SK-N-SH treated with all-trans-retinoic acid at 6 μM for 48 hours (cell line): Measurements from ENCODE around the gene ACACB.
A peak's percentile ranks its signal among the peaks of the same experiment; 100 is the strongest.

Experiments used
- ATAC-seq: fragments of 200-7000 bp; cut with Tn5 transposase; 3 replicates; pipeline ENCODE4 v1.9.1; 2020; ENCODE audit warnings: mild to moderate bottlenecking, moderate library complexity
- ARNTL ChIP-seq: fragments of 450-650 bp; formaldehyde crosslinking; IDR thresholded peaks from 2 replicates; pipeline ENCODE4 v1.5.0; 2020; ENCODE audit warnings: low read depth, mild to moderate bottlenecking, moderate library complexity, borderline replicate concordance
- GLIS3 ChIP-seq: fragments of 250-450 bp; sonication (Bioruptor Pico); IDR thresholded peaks from 2 replicates; pipeline ENCODE4 v1.5.0; 2020; ENCODE audit warnings: mild to moderate bottlenecking, moderate library complexity
- ISL1 ChIP-seq: fragments of 250-450 bp; sonication (Bioruptor Pico); IDR thresholded peaks from 2 replicates; pipeline ENCODE4 v2.1.2; 2022; ENCODE audit warnings: mild to moderate bottlenecking, moderate library complexity
- PPARA ChIP-seq: fragments of 250-450 bp; sonication (Bioruptor Pico); IDR thresholded peaks from 2 replicates; pipeline ENCODE4 v1.5.0; 2020; ENCODE audit warnings: mild to moderate bottlenecking, borderline replicate concordance
- TOX ChIP-seq: fragments of 250-450 bp; sonication (Bioruptor Pico); IDR thresholded peaks from 2 replicates; pipeline ENCODE4 v1.8.0; 2021; ENCODE audit warnings: mild to moderate bottlenecking, moderate library complexity, borderline replicate concordance
- ZFP3 ChIP-seq: fragments of 250-450 bp; sonication (Bioruptor Pico); IDR thresholded peaks from 2 replicates; pipeline ENCODE4 v1.5.0; 2020; ENCODE audit warnings: mild to moderate bottlenecking, moderate library complexity
- ZFP30 ChIP-seq: fragments of 450-650 bp; formaldehyde crosslinking; IDR thresholded peaks from 2 replicates; pipeline ENCODE4 v1.5.0; 2022; ENCODE audit warnings: mild to moderate bottlenecking, moderate library complexity
- ZNF70 ChIP-seq: fragments of 450-650 bp; formaldehyde crosslinking; IDR thresholded peaks from 2 replicates; pipeline ENCODE4 v1.5.0; 2020; ENCODE audit warnings: mild to moderate bottlenecking, moderate library complexity
- TF ChIP-seq, protein P1 (sequence below): fragments of 250-450 bp; sonication (Bioruptor Pico); IDR thresholded peaks from 2 replicates; pipeline ENCODE4 v1.5.0; 2020; ENCODE audit warnings: mild to moderate bottlenecking, moderate library complexity
- TF ChIP-seq, protein P2 (sequence below): fragments of 250-450 bp; sonication (Bioruptor Pico); IDR thresholded peaks from 2 replicates; pipeline ENCODE4 v1.8.0; 2021; ENCODE audit warnings: low read depth, mild to moderate bottlenecking, moderate library complexity, borderline replicate concordance
- TF ChIP-seq, protein P3 (sequence below): fragments of 250-450 bp; sonication (Bioruptor Pico); IDR thresholded peaks from 2 replicates; pipeline ENCODE4 v1.8.0; 2020; ENCODE audit warnings: mild to moderate bottlenecking, moderate library complexity, borderline replicate concordance

The ACACB gene

DNA sequence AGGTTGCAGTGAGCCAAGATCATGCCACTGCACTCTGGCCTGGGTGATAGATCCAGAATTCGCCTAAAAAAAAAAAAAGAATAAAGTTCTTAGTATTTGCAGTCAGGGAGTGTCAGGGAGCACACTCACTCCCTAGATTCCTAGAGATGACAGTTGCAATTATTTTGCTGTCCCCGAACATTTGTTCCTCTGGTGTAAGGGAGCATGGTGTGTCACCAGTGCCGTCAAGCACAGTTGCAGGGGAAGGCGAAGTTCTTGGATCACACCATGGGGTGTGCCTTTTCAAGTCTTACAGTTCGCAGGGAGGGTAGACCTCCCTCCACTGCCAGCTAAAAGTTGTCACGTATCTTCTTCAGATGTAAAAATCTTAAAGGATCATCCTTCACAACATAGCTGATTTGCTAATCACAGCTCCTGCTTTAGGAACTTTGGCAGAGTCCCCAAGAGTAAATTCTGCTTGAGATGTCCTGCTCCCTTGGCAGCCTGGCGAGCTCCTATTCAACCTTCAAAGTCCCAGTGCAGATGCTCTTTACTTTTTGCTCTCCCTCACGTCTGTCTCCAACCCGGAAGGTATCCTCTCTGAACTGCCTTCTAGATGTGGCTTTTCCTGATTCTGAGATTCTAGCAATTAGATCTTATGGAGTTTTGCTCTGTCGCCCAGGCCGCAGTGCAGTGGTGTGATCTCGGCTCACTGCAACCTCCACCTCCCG is 11.3 kb downstream of the ACACB start:
- ATAC-seq: no peak
- TF ChIP-seq ZFP3 (CRISPR knock-in tag) (peak; percentile 95), TOX (no peak)

DNA sequence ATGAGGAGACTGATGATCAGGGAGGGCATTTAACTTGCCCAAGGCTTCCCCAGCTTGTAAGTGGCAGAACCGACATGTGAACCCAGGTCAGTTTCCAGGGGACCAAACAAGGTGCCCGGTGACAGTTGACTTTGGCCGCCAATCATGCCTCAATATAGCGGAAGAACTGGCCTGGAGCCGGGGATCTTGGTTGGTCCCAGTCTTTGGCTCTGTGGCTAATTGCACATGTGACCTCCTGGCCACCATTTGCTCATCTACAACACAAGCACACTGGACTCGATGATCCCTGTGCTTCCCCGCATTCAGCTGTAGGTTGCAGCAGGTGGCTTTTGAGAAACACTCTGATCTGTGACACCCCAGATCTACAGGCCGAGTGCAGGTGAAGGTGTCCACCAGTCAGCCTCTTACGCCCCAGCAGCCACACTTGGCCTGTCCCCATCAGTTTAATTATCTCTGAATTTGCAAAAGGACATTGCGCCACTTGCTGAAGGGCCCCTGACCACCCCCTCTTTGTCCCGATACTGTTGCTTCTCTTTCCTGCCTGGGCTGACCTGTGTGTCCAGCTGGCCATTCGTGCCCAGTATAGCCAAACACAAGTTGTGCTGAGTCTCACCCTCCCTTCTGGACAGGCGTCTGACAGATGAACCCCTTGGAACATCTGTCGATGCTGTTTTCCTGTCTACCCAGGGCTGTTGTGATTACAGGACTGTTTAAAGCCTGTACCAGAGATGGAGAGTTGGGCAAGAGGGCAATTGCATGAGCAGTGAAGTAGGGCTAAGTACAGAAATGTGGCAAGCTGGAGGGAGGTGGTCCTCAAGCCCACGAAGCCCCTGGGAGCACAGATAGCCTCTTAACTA is 14.1 kb downstream of the ACACB start:
- ATAC-seq: peak; percentile 28; the same call in 2 of the 3 replicates
- TF ChIP-seq, protein P1, sequence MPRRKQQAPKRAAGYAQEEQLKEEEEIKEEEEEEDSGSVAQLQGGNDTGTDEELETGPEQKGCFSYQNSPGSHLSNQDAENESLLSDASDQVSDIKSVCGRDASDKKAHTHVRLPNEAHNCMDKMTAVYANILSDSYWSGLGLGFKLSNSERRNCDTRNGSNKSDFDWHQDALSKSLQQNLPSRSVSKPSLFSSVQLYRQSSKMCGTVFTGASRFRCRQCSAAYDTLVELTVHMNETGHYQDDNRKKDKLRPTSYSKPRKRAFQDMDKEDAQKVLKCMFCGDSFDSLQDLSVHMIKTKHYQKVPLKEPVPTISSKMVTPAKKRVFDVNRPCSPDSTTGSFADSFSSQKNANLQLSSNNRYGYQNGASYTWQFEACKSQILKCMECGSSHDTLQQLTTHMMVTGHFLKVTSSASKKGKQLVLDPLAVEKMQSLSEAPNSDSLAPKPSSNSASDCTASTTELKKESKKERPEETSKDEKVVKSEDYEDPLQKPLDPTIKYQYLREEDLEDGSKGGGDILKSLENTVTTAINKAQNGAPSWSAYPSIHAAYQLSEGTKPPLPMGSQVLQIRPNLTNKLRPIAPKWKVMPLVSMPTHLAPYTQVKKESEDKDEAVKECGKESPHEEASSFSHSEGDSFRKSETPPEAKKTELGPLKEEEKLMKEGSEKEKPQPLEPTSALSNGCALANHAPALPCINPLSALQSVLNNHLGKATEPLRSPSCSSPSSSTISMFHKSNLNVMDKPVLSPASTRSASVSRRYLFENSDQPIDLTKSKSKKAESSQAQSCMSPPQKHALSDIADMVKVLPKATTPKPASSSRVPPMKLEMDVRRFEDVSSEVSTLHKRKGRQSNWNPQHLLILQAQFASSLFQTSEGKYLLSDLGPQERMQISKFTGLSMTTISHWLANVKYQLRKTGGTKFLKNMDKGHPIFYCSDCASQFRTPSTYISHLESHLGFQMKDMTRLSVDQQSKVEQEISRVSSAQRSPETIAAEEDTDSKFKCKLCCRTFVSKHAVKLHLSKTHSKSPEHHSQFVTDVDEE (CRISPR knock-in tag): no peak
- no peak for TF ChIP-seq GLIS3 (CRISPR knock-in tag)
- no peak for TF ChIP-seq ZFP30 (CRISPR knock-in tag)

DNA sequence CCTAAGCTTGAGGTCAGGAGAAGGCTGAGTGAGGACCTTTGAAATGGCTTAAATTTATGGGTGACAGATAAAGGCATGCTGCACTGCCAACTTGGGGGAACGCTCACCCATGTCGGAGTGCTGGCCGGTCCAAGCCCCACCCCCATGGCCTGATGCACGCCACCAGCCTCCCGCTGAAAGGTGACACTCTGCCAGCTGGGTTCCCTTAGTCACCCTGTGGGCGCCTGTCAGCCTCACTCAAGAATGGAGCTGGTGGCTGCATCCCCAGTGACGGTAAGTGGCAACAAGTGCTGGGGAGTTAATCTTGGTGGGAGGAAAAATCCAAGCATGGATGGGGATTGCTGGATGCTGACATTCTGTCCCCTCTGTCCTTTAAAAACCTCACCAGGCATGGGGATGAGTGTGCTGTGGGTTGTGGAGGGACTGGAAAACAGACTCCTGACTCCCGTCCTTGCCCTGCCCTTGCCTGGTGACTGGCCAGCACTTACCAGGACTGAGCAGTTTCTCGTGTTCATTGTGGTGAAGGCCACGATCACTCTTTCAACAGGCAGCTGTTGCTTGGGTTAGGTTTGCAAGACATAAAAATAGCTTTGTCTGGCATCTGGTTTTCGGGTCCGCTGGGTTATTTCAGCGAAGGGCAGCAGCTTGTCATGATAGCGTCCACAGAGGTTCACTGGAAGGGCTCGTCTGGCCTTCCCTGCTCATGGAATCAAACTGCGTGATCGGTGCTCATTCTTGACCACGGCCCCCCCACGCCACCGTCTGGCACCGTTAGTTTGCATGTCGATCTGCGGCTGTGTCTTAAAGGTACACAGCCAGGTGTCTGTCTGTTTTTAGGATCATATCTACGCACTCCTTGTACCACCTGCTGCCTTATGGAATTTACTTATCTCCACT is 15.0 kb downstream of the ACACB start:
- ATAC-seq: peak; percentile 53
- TF ChIP-seq ISL1 (CRISPR knock-in tag) (no peak), ARNTL (CRISPR knock-in tag) (no peak), GLIS3 (CRISPR knock-in tag) (no peak), TOX (no peak), ZFP30 (CRISPR knock-in tag) (no peak), PPARA (no peak), ZNF70 (no peak)
- TF ChIP-seq, protein P2, sequence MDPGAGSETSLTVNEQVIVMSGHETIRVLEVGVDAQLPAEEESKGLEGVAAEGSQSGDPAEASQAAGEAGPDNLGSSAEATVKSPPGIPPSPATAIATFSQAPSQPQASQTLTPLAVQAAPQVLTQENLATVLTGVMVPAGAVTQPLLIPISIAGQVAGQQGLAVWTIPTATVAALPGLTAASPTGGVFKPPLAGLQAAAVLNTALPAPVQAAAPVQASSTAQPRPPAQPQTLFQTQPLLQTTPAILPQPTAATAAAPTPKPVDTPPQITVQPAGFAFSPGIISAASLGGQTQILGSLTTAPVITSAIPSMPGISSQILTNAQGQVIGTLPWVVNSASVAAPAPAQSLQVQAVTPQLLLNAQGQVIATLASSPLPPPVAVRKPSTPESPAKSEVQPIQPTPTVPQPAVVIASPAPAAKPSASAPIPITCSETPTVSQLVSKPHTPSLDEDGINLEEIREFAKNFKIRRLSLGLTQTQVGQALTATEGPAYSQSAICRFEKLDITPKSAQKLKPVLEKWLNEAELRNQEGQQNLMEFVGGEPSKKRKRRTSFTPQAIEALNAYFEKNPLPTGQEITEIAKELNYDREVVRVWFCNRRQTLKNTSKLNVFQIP (CRISPR knock-in tag): no peak
- TF ChIP-seq, protein P3, sequence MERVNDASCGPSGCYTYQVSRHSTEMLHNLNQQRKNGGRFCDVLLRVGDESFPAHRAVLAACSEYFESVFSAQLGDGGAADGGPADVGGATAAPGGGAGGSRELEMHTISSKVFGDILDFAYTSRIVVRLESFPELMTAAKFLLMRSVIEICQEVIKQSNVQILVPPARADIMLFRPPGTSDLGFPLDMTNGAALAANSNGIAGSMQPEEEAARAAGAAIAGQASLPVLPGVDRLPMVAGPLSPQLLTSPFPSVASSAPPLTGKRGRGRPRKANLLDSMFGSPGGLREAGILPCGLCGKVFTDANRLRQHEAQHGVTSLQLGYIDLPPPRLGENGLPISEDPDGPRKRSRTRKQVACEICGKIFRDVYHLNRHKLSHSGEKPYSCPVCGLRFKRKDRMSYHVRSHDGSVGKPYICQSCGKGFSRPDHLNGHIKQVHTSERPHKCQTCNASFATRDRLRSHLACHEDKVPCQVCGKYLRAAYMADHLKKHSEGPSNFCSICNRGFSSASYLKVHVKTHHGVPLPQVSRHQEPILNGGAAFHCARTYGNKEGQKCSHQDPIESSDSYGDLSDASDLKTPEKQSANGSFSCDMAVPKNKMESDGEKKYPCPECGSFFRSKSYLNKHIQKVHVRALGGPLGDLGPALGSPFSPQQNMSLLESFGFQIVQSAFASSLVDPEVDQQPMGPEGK: no peak

DNA sequence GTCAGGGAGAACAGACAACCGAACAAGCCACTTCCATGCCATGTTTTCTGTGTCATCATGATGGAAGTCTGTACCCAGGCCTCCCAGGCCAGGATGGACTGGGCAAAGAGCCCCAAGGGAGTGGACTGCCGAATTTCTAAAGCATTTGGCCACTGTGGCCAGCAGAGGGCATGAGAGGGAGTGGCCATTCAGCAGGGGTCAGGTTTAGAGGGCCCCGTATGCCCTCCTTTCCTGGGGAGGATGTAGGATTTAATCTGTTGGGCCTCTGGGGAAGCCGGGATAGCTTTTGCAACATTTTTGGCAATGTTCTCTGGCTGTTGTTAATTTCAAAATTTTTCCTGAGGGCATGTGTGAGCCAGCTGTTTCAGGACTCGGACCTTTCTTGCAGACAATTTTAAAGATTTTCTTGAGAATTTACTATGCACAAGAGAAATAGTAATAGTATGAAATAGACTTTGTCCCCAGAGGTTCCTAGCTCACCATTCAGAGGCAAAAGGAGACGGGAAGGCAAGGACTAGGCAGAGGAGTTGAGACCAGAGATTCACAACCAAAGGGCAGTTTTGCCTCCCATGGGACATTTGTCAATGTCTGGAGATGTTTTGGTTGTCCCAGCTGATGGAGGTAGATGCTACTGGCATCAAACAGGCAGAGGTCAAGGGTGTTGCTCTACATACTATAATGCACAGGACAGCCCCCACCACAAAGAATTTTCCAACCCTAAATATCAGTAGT is 18.0 kb downstream of the ACACB start:
- TF ChIP-seq, protein P2 (CRISPR knock-in tag): no peak
- no peak for TF ChIP-seq ZFP3 (CRISPR knock-in tag)
- TF ChIP-seq, protein P1 (CRISPR knock-in tag): no peak
- ATAC-seq: peak; percentile 77; the same call in 2 of the 3 replicates
